Retinal pigment epithelial cell (primary cell): ENCODE results near the gene ADGRG2.
"Not testable (repeated sequence)": the region's sequence is repeated elsewhere in the genome, so short reads cannot be mapped to it uniquely, and the experiment has no call there.

ENCODE experiments used
- DNase-seq: peaks from one replicate; pipeline ENCODE4 v3.0.0-alpha.2; 2010; ENCODE audit warnings: low read depth
- H3K4me3 ChIP-seq: 2 replicates; pipeline ENCODE4 v1.5.1; 2011; ENCODE audit warnings: mild to moderate bottlenecking, low read length, control low read depth, moderate library complexity
- TF ChIP-seq, protein P1 (sequence below): conservative IDR thresholded peaks from 2 replicates; pipeline ENCODE4 v1.5.1; 2011; ENCODE audit warnings: low read depth, low read length, control low read depth, inconsistent platforms

The ADGRG2 gene

DNA sequence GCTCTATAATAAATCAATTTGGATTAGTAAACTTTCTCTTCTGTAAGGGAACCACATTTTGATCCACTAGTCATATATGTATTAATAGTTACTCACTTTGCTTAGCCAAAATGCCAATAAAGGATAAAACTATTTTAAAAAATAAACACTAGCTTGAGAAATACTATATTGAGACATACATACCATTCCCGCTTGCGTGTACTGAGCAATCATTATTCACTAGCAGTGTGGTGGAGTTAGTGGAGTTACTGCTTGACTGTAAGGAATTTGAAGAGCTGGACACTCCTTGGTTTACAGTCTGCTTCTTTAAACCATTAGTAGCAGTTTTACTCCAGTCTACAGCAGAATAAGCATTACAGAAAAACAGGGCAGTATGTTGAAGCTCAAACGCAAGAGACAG is 127.6 kb downstream of the ADGRG2 start:
- DNase-seq, result no peak
- H3K4me3 ChIP-seq, result no peak overlapping the region
- TF ChIP-seq, protein P1, sequence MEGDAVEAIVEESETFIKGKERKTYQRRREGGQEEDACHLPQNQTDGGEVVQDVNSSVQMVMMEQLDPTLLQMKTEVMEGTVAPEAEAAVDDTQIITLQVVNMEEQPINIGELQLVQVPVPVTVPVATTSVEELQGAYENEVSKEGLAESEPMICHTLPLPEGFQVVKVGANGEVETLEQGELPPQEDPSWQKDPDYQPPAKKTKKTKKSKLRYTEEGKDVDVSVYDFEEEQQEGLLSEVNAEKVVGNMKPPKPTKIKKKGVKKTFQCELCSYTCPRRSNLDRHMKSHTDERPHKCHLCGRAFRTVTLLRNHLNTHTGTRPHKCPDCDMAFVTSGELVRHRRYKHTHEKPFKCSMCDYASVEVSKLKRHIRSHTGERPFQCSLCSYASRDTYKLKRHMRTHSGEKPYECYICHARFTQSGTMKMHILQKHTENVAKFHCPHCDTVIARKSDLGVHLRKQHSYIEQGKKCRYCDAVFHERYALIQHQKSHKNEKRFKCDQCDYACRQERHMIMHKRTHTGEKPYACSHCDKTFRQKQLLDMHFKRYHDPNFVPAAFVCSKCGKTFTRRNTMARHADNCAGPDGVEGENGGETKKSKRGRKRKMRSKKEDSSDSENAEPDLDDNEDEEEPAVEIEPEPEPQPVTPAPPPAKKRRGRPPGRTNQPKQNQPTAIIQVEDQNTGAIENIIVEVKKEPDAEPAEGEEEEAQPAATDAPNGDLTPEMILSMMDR, result no peak

DNA sequence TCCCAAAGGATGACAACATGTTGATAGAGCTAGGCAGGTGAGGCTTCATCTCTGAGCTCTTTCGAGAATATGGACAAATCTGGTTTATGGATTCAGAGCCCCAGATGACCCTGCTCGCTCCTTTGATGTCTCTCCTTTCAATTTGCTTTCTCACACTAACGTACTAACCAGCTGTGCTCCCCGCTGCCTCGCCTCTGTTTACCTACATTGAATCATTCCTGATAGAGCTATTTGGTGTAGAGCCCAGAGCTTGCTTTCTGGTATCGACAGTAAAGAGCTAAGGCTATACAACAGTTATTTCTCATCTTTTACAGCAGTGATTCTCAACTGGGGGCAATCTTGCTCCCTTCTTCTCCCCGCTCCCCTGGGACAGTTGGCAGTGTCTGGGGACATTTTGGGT is 129.4 kb downstream of the ADGRG2 start:
- DNase-seq, result no peak
- TF ChIP-seq, protein P1, result no peak

DNA sequence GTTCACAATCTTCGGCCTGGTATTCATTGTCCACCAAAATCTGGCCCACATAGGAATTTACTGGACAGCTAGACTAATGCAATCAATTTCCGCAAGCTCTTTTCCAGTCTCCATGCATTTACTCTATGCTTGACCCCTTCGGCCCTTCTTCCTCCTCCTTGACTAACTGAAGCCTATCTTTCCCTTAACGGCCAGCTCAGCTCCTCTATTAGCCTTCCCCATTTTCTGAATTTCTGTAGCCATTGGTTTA is 137.2 kb downstream of the ADGRG2 start:
- TF ChIP-seq, protein P1, result no peak
- H3K4me3 ChIP-seq, result peak overlapping the region; percentile 63
- no peak for DNase-seq

More for the DNA sequence above, 129.4 kb downstream of the ADGRG2 start:
- no peak overlapping the region for H3K4me3 ChIP-seq

DNA sequence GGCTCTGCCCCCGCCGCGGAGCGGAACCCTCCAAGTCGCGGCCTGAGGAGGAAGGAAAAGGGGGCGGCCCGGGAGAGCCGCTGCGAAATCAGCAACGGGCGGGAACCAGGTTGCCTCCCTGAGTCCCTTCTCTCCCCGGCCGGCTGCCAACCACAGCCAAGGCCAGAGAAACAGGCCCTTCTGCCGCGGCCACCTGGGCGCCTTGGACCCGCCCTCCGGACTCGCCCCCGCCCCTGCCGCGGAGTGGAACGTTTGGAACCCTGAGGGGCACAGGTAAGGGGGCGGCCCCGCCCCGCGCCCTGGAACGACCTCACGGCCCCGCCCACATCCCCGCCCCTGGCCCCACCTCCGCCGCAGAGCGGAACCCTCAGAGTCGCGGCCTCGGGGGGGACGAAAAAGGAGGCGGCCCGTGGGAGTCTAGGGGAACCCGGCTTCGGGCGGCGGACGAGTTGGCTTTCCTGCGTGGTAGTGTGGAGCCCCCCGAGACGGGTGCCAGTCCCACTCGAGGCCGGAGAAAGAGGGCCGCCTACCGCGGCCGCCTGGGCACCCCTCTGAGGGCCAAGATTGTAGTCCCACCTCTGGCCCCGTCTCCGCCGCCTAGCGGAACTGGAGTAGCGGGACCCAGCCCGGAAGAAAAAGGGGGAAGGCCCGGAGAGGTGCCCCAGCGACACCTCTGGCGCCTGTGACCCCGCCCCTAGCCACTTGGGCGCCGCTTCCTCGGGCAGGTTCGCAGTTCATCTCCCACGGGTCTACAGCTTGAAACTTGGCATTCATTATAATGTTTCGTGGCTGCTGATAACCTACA is 137.7 kb downstream of the ADGRG2 start:
- peak overlapping the region; percentile 63 for H3K4me3 ChIP-seq
- peak; percentile 27 for DNase-seq
- TF ChIP-seq, protein P1, result peak; percentile 46

DNA sequence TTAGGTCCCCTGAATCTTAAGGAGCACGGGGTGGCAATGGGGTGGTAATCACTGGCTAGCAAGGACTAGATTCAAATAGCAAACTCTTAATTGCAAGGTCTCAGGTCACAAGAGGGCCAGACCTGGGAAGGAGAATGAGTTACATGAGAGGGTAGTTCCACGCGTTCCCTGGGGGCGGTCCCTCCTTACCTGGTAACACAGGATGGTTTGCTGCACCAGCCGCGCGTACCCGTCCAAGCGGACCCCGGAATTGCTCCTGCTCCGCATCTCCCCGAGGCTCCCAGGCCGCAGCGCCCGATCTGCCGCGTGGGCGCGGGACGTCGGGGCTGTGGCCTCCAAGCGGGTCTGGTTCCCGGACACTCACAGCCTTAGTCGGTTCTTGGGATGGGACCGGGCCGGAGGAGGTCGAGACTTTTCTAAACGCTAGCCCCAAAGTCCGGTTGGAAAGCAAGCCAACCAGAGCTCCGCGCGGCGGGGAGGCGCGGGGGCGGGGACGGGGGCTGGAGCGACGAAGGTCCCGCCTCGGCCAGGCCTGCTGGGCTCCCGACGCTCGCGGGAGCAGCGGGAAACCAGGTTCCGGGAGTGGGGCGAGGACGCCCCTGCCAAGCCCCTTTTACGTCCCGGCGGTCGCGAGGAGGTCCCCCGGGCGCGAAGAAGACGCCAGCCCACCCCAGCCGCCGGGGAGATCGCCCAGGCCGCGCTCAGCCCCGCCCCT is 138.4 kb downstream of the ADGRG2 start, which contains the start of gene PHKA2:
PHKA2 (minus strand) TSS at position 449 of the 715 bp plus-strand sequence; CDS start at position 267, 182 bp downstream.
- TF ChIP-seq, protein P1, result no peak
- H3K4me3 ChIP-seq, result peak within 1 kb of the TSS; percentile 63
- DNase-seq, result no peak

DNA sequence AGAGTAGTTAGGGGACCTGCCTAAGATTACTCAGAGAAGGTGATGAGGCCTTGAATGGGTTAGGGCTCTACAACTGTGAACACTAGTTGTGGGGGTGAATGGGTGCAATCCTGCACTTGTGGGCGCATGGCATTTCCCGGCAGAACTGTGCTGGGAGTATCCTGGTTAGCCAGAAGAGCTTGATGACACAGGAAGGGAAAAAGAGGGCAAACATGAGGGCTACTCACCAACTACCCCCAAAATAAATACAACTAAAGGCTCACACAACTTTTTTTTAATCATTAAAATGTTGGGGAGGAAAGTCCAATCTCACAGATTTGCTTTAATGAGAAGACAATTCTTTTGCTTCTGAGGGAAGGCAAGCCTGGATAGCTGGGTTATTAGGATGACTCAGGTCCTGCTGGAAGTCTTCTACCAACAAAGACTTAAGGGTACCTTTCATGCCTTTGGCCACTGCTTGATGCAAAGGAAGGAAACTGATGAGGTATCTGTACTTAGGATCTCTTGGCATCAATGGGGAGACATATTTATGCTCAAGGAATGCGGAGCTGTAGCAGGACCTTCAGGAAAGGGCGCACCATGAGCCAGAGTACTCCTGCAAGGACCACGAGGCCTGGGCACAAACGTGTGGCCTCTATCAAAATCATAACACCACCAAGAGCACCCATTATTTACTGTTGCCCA is 141.0 kb downstream of the ADGRG2 start:
- TF ChIP-seq, protein P1, result no peak
- DNase-seq, result no peak
- no peak overlapping the region for H3K4me3 ChIP-seq

DNA sequence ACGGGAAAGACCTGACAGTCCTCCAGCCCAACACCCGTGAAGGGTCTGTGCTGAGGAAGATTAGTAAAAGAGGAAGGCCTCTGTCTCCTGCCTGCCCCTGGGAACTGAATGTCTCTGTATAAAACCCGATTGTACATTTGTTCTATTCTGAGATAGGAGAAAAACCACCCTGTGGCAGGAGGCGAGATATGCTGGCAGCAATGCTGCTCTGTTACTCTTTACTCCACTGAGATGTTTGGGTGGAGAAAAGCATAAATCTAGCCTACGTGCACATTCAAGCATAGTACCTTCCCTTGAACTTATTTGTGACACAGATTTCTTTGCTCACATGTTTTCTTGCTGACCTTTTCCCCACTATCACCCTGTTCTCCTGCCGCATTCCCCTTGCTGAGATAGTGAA is 142.0 kb downstream of the ADGRG2 start:
- DNase-seq, H3K4me3 ChIP-seq: not testable (repeated sequence)
